ENCODE results near the gene SCN5A.

SCN5A gene

DNA sequence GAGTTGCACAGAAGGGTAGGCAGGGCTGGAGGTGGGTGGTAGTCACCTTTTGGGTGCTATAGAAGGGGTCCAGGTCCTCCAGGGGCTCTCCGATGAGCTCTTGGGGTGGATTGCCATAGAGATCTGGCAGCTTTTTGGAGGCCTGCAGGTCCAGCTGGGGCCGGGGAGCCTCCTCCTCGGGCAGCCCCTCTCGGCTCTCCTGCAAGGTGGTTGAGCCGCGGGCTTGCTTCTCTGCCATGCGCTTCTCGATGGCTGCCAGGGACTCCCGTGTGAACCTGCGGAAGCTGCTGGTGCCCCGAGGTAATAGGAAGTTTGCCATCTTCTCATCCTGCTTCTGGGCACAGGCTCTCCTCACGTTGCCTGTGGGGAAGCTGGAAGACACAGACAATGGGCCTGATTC, 16.5 kb downstream of the SCN5A start:
- no peak for DNase-seq (ENCODE audit: low read depth)
- TF ChIP-seq, protein P1, sequence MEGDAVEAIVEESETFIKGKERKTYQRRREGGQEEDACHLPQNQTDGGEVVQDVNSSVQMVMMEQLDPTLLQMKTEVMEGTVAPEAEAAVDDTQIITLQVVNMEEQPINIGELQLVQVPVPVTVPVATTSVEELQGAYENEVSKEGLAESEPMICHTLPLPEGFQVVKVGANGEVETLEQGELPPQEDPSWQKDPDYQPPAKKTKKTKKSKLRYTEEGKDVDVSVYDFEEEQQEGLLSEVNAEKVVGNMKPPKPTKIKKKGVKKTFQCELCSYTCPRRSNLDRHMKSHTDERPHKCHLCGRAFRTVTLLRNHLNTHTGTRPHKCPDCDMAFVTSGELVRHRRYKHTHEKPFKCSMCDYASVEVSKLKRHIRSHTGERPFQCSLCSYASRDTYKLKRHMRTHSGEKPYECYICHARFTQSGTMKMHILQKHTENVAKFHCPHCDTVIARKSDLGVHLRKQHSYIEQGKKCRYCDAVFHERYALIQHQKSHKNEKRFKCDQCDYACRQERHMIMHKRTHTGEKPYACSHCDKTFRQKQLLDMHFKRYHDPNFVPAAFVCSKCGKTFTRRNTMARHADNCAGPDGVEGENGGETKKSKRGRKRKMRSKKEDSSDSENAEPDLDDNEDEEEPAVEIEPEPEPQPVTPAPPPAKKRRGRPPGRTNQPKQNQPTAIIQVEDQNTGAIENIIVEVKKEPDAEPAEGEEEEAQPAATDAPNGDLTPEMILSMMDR (conservative IDR thresholded peaks at IDR 0.05; ENCODE audit: control insufficient read depth, insufficient read depth, low read depth, low read length) = no peak
- no peak overlapping the region for H3K4me3 ChIP-seq (ENCODE audit: control insufficient read depth, low read depth, low read length)

DNA sequence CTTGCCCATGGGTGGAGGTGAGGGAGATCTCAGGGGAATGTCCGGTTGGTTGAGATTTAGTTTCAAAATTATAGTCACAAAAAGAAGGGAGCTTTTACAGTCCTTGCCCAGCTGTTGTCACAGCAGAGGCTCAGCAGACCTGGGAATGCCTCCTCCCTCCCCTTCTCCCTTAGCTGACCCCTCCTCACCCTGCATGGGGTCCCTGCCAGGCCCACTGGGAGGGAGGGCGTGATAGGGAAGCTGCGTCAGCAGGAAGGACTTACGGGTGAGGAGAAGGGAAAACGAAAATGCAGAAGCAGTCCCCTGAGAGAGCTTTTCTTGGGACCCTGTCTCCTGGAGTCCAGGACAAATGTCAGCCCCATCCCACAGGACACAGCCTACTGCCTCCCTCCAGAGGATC, 18.9 kb downstream of the SCN5A start:
- H3K4me3 ChIP-seq (ENCODE audit: control insufficient read depth, low read depth, low read length) = no peak overlapping the region
- no peak for DNase-seq (ENCODE audit: low read depth)
- TF ChIP-seq, protein P1 (conservative IDR thresholded peaks at IDR 0.05; ENCODE audit: control insufficient read depth, insufficient read depth, low read depth, low read length) = no peak

DNA sequence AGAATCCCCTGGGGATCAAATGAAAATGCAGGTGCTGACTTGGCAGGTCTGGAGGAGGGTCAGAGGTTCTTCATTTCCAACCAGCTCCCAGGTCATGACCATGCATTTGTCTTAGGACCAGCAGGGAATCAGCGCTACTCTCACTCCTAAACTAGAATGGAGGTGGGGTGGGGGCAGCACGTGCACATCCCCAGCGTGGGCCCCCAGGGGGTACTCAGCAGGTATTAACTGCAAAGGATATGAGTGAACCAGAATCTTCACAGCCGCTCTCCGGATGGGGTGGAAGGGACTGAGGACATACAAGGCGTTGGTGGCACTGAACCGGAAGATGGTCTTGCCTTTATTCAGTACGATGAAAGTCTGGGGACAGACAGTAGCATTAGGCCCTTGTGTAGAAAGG, 19.4 kb downstream of the SCN5A start:
- TF ChIP-seq, protein P1 (conservative IDR thresholded peaks at IDR 0.05; ENCODE audit: control insufficient read depth, insufficient read depth, low read depth, low read length) = no peak
- no peak overlapping the region for H3K4me3 ChIP-seq (ENCODE audit: control insufficient read depth, low read depth, low read length)
- no peak for DNase-seq (ENCODE audit: low read depth)

DNA sequence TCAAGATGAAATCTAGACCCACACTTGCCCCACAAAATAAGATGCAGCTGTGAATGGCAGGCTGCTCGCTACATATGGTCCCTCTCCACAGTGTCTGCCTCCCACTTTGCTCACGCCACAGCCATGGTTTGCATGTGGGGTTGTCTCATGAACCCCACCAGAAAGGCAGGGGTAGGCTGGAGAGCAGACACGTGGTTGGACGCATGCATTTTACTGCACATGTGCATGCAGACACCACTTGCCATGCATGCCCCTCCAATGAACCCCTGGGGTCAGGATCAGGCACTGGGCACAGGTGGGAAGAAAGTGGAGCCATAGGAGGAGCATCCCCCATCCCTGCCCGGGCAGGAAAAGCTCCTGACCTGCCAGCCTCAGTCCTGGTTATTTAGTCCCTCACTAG, 20.7 kb downstream of the SCN5A start:
- TF ChIP-seq, protein P1 (conservative IDR thresholded peaks at IDR 0.05; ENCODE audit: control insufficient read depth, insufficient read depth, low read depth, low read length) = no peak
- no peak overlapping the region for H3K4me3 ChIP-seq (ENCODE audit: control insufficient read depth, low read depth, low read length)
- no peak for DNase-seq (ENCODE audit: low read depth)

DNA sequence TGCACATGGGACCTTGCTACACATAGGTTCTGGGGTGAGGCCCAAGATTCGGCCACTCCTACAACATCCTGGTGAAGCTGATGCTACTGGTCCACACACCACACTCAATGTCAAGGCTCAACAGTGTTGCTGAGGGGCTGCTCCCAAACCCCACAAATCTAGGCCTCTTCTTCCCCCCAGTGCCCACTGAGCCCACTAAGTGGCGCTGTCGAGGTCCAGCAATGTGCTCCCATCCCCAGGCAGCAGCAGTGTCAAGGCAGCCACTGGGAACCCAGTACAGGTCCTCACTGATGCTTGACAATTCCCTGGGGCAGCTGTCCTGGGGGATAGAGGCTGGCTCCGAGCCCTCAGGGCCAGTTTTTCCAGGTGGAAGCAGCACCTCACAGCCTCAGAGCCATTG, 21.5 kb downstream of the SCN5A start:
- no peak for DNase-seq (ENCODE audit: low read depth)
- H3K4me3 ChIP-seq (ENCODE audit: control insufficient read depth, low read depth, low read length) = no peak overlapping the region
- TF ChIP-seq, protein P1 (conservative IDR thresholded peaks at IDR 0.05; ENCODE audit: control insufficient read depth, insufficient read depth, low read depth, low read length) = peak; percentile 37

DNA sequence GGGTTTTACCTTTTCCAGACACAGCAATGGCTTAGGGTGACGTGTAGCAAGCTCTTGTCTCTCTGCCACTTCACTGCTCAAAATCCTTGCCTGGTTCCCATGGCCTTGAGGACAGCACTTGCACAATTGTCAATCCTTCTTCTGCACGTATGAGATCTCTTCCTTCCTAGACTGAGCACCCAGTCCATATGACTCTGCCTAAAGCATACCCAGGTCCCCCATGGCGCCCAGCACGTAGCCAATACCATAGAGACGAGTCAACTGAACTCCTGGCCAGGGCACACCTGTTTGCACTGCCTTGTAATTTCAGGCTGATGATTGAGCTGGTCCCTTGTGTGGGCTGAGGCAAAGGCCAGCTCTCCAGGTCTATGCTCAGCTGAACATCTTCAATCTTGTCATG, 23.3 kb downstream of the SCN5A start:
- DNase-seq (ENCODE audit: low read depth) = no peak
- H3K4me3 ChIP-seq (ENCODE audit: control insufficient read depth, low read depth, low read length) = no peak overlapping the region
- TF ChIP-seq, protein P1 (conservative IDR thresholded peaks at IDR 0.05; ENCODE audit: control insufficient read depth, insufficient read depth, low read depth, low read length) = no peak

DNA sequence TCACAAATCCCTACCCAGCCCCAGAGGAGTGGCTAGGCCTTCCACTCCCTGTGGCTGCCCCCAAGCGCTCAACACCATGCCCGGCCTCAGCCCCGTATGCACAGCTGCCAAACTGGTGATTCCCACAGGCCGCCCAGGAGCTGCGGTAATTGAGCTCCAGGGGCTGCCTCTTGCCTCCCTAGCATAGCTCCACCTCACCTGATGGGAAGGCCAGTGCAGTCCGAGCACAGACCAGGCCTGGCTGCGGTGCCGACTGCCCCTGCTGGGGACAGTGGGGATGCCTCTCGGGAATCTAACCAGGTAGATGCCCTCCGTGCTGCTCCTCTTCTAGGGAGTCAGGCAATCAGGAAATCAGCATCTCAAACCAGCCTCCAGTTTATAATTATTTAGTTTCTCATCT, 25.9 kb downstream of the SCN5A start:
- TF ChIP-seq, protein P1 (conservative IDR thresholded peaks at IDR 0.05; ENCODE audit: control insufficient read depth, insufficient read depth, low read depth, low read length) = no peak
- DNase-seq (ENCODE audit: low read depth) = no peak
- H3K4me3 ChIP-seq (ENCODE audit: control insufficient read depth, low read depth, low read length) = no peak overlapping the region
